ENCODE measurements around the gene RASGRP4.

RASGRP4 gene

DNA sequence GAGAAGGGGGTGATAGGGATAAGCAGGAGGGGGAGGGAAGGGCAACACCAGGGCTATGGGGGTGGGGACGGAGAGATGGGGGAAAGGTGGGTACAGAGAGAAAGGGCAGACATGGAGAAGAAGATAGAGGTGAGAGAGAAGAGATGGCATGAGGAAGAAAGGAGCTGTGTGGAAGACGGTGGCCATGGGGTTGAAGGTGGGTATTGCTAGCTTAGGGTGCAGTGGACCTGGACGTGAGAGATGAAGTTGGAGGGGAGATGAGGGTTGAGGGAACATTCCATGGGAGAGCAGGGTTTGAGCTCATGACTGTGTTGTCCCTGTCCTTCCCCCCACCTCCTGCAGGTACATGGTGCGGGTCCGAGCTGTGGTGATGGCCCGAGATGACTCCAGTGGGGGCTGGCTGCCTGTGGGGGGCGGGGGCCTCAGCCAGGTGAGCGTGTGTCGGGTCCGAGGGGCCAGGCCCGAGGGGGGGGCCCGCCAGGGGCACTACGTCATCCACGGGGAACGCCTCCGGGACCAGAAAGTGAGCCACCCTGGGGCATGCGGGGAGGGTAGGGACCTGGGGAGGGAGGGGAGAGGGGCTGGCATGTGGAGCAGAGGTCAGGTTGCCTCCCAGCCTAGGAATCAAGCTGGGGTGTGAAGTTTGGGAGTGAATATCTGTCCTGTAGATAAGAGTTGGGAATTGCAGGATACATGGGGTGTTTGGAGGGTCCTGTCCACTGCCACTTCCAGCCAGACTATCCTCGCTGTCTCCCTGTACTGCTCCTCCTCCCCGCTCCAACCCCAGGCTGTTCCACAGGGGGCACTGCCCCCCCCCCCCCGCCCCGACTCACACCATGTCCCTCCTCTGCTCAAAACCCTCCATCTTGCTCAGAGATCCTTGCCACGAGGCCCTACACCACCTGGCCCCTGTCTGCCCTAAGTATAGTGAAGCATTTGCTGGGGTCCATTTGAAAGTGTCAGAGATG lies 35.8 kb downstream of the RASGRP4 start:
- Histone ChIP-seq H3K27ac (ENCODE audit: extremely low read depth, low read depth, low read length) (0 out of 2 replicates have a peak overlapping the region, but pooled peaks have one; percentile 37), H3K9me3 (ENCODE audit: control insufficient read depth, insufficient read depth, low read depth, low read length) (no peaks in the 10 kb centered on the region), H3K4me1 (ENCODE audit: control insufficient read depth, insufficient read depth, low read length) (peaks cover 19% of the 10 kb centered on the region), H3K4me3 (ENCODE audit: low read depth, low read length) (no peak overlapping the region), H3K36me3 (ENCODE audit: control insufficient read depth in 2 of 2, insufficient read depth in 1 of 2, low read length in 2 of 2) (peaks cover 5 to 19% of the 10 kb centered on the region in 2 experiments; a peak in 2 of 3 replicates)
- ChIA-PET CTCF (interaction anchor here (1.0 to 9.2 kb wide), 5 partner anchors 8 to 488 kb away, joined by 3 to 76 read pairs (median 3); partner anchors contain the start of gene FAM98C), POLR2A (interaction anchor here (0.7 to 4.7 kb wide), 5 partner anchors 8 to 483 kb away, joined by 4 to 223 read pairs (median 4); partner anchors contain the start of genes FAM98C, PSMD8 and SIPA1L3)
- TF ChIP-seq IKZF3 (tag by site-specific recombination; IDR thresholded peaks at IDR 0.05), result no peak
- TF ChIP-seq, protein P1, sequence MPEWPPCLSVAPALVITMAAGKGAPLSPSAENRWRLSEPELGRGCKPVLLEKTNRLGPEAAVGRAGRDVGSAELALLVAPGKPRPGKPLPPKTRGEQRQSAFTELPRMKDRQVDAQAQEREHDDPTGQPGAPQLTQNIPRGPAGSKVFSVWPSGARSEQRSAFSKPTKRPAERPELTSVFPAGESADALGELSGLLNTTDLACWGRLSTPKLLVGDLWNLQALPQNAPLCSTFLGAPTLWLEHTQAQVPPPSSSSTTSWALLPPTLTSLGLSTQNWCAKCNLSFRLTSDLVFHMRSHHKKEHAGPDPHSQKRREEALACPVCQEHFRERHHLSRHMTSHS (tag by site-specific recombination; IDR thresholded peaks at IDR 0.05), result no peak
- 0 out of 2 replicates have a peak, but pooled peaks have one; percentile 21 for TF ChIP-seq ZNF416 (tag by site-specific recombination; IDR thresholded peaks at IDR 0.05)
- peak; percentile 43 for TF ChIP-seq PRDM1 (tag by site-specific recombination; IDR thresholded peaks at IDR 0.05)
- TF ChIP-seq WT1 (tag by site-specific recombination; IDR thresholded peaks at IDR 0.05), result no peak
- TF ChIP-seq HIC1 (tag by site-specific recombination; IDR thresholded peaks at IDR 0.05), result no peak; the same call in 1 of the 2 replicates
- peak; percentile 23; the same call in 1 of the 2 replicates for TF ChIP-seq EGR2 (tag by site-specific recombination; IDR thresholded peaks at IDR 0.05; ENCODE audit: low read depth)
- TF ChIP-seq ZNF266 (tag by site-specific recombination; IDR thresholded peaks at IDR 0.05; ENCODE audit: low read depth), result no peak
- TF ChIP-seq ZNF701 (tag by site-specific recombination; IDR thresholded peaks at IDR 0.05), result no peak
- no peak for TF ChIP-seq MYNN (tag by site-specific recombination; IDR thresholded peaks at IDR 0.05; ENCODE audit: borderline replicate concordance)
- TF ChIP-seq, protein P2, sequence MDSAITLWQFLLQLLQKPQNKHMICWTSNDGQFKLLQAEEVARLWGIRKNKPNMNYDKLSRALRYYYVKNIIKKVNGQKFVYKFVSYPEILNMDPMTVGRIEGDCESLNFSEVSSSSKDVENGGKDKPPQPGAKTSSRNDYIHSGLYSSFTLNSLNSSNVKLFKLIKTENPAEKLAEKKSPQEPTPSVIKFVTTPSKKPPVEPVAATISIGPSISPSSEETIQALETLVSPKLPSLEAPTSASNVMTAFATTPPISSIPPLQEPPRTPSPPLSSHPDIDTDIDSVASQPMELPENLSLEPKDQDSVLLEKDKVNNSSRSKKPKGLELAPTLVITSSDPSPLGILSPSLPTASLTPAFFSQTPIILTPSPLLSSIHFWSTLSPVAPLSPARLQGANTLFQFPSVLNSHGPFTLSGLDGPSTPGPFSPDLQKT (IDR thresholded peaks at IDR 0.05; ENCODE audit: borderline replicate concordance, low read depth, low read length), result no peak
- no peak for TF ChIP-seq ZNF664 (tag by site-specific recombination; IDR thresholded peaks at IDR 0.05)
- TF ChIP-seq ZNF366 (tag by site-specific recombination; conservative IDR thresholded peaks at IDR 0.05), result peak; percentile 76
- TF ChIP-seq ZBTB7A (tag by site-specific recombination; IDR thresholded peaks at IDR 0.05; ENCODE audit: low read depth), result peak; percentile 49; the same call in 1 of the 2 replicates
- no peak for TF ChIP-seq ZNF777 (tag by site-specific recombination; IDR thresholded peaks at IDR 0.05; ENCODE audit: borderline replicate concordance)
- no peak for TF ChIP-seq ZNF114 (tag by site-specific recombination; IDR thresholded peaks at IDR 0.05)
- TF ChIP-seq, protein P3, sequence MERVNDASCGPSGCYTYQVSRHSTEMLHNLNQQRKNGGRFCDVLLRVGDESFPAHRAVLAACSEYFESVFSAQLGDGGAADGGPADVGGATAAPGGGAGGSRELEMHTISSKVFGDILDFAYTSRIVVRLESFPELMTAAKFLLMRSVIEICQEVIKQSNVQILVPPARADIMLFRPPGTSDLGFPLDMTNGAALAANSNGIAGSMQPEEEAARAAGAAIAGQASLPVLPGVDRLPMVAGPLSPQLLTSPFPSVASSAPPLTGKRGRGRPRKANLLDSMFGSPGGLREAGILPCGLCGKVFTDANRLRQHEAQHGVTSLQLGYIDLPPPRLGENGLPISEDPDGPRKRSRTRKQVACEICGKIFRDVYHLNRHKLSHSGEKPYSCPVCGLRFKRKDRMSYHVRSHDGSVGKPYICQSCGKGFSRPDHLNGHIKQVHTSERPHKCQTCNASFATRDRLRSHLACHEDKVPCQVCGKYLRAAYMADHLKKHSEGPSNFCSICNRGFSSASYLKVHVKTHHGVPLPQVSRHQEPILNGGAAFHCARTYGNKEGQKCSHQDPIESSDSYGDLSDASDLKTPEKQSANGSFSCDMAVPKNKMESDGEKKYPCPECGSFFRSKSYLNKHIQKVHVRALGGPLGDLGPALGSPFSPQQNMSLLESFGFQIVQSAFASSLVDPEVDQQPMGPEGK (tag by site-specific recombination; IDR thresholded peaks at IDR 0.05), result peak; percentile 46; the same call in 1 of the 2 replicates
- no peak for TF ChIP-seq ZNF10 (tag by site-specific recombination; IDR thresholded peaks at IDR 0.05)
- TF ChIP-seq ZNF2 (tag by site-specific recombination; IDR thresholded peaks at IDR 0.05), result no peak
- peak; percentile 37; the same call in 1 of the 2 replicates for TF ChIP-seq ZBTB48 (tag by site-specific recombination; IDR thresholded peaks at IDR 0.05)
- peak; percentile 97 for TF ChIP-seq ZNF341 (tag by site-specific recombination; IDR thresholded peaks at IDR 0.05; ENCODE audit: low read depth)
- no peak for TF ChIP-seq BCL11B (tag by site-specific recombination; IDR thresholded peaks at IDR 0.05; ENCODE audit: low read depth)
- TF ChIP-seq SP2 (tag by site-specific recombination; IDR thresholded peaks at IDR 0.05), result no peak
- TF ChIP-seq ZNF830 (tag by site-specific recombination; IDR thresholded peaks at IDR 0.05; ENCODE audit: low read depth), result no peak
- TF ChIP-seq, protein P4, sequence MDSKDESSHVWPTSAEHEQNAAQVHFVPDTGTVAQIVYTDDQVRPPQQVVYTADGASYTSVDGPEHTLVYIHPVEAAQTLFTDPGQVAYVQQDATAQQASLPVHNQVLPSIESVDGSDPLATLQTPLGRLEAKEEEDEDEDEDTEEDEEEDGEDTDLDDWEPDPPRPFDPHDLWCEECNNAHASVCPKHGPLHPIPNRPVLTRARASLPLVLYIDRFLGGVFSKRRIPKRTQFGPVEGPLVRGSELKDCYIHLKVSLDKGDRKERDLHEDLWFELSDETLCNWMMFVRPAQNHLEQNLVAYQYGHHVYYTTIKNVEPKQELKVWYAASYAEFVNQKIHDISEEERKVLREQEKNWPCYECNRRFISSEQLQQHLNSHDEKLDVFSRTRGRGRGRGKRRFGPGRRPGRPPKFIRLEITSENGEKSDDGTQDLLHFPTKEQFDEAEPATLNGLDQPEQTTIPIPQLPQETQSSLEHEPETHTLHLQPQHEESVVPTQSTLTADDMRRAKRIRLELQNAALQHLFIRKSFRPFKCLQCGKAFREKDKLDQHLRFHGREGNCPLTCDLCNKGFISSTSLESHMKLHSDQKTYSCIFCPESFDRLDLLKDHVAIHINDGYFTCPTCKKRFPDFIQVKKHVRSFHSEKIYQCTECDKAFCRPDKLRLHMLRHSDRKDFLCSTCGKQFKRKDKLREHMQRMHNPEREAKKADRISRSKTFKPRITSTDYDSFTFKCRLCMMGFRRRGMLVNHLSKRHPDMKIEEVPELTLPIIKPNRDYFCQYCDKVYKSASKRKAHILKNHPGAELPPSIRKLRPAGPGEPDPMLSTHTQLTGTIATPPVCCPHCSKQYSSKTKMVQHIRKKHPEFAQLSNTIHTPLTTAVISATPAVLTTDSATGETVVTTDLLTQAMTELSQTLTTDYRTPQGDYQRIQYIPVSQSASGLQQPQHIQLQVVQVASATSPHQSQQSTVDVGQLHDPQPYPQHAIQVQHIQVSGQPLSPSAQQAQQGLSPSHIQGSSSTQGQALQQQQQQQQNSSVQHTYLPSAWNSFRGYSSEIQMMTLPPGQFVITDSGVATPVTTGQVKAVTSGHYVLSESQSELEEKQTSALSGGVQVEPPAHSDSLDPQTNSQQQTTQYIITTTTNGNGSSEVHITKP (tag by site-specific recombination; IDR thresholded peaks at IDR 0.05), result peak; percentile 66; the same call in 1 of the 2 replicates
- TF ChIP-seq ZNF473 (tag by site-specific recombination; IDR thresholded peaks at IDR 0.05), result no peak
